Measurements from ENCODE around the gene PLCB1. TPM values are rescaled to one million over a fixed set of nuclear protein-coding genes. Genes with fewer than 3 reads are reported as not detected.

Gene PLCB1
- total and polyA plus RNA-seq, 10 of the 15 experiments (the other 5 are each of a cell fraction or from before 2014, with no cell fraction given) = 0.05 to 5.3 (median 0.17) TPM; not detected in 1

- TF ChIP-seq TCF7 (IDR thresholded peaks at IDR 0.05; ENCODE audit: borderline replicate concordance) = no peak
- no peak for TF ChIP-seq GABPA (IDR thresholded peaks at IDR 0.05; ENCODE audit: low read depth)
- TF ChIP-seq ZNF207 (IDR thresholded peaks at IDR 0.05; ENCODE audit: borderline replicate concordance) = no peak
- no peak for TF ChIP-seq POLR2AphosphoS5 (IDR thresholded peaks at IDR 0.05; ENCODE audit: low read length)
These were observed 543.8 kb downstream of the PLCB1 start (continued) for GRCh38 chr20:8675896-8676295.

GRCh38 chr20:8678098-8678776, 546.2 kb downstream of the PLCB1 start:
- BruUV-seq (replicated peaks) = no TSS peak
- in situ Hi-C loops (cut with MboI) = no loop called here
- no peak overlapping the region for H3K4me2 ChIP-seq (ENCODE audit: control insufficient read depth, insufficient read depth)
- ChIA-PET CTCF (interaction anchor here (1.0 to 1.4 kb wide), 2 partner anchors 23 to 44 kb away, joined by 3 read pairs; no protein-coding TSS in a partner anchor), SMC1A (ENCODE audit: uncharacterized antibody, unreplicated experiment) (no interaction called here), POLR2A (no interaction called here), RAD21 (ENCODE audit: unreplicated experiment) (no interaction called here)
- 12% methylated on average over 5 of the region's 5 CpGs for WGBS (ENCODE audit: insufficient coverage, insufficient replicate concordance, low lambda C conversion rate, missing lambda C conversion rate)
- H2AFZ ChIP-seq (ENCODE audit: control insufficient read depth, low read depth, low read length) = no peak overlapping the region
- no peaks in the 10 kb centered on the region for H3K36me3 ChIP-seq (ENCODE audit: control insufficient read depth in 2 of 2, insufficient read depth in 2 of 2, low read length in 1 of 2)
- no peaks in the 10 kb centered on the region for H3K27me3 ChIP-seq (replicated peaks in 1 of 2; ENCODE audit: control insufficient read depth in 2 of 2, insufficient read depth in 2 of 2, low read length in 1 of 2)
- H4K20me1 ChIP-seq (ENCODE audit: control insufficient read depth, insufficient read depth) = no peaks in the 10 kb centered on the region
- DNase-seq (ENCODE audit: low read depth, low spot score) (no peak), ATAC-seq (no peak), FAIRE-seq (no peak)
- intact Hi-C loops (cut with micrococcal nuclease; ENCODE audit: unreplicated experiment) = no loop called here
- no peaks in the 10 kb centered on the region for H3K9me3 ChIP-seq (replicated peaks; ENCODE audit: control insufficient read depth, insufficient read depth, low read length)
- no peak overlapping the region for H3K4me3 ChIP-seq
- no peaks in the 10 kb centered on the region for H3K79me2 ChIP-seq (ENCODE audit: control insufficient read depth, insufficient read depth, low read length)
- H3K9ac ChIP-seq (ENCODE audit: control insufficient read depth, insufficient read depth, low read length) = no peak overlapping the region
- no peaks in the 10 kb centered on the region for H3K4me1 ChIP-seq (ENCODE audit: control insufficient read depth, insufficient read depth, low read length)
- no peak overlapping the region for H3K27ac ChIP-seq (ENCODE audit: control insufficient read depth, insufficient read depth)
- no peak for TF ChIP-seq ELK1 (IDR thresholded peaks at IDR 0.05; ENCODE audit: low read depth, low read length)
- TF ChIP-seq PAX5 (IDR thresholded peaks at IDR 0.05; ENCODE audit: borderline replicate concordance, low read depth, low read length) = no peak
- no peak for TF ChIP-seq EGR1 (IDR thresholded peaks at IDR 0.05; ENCODE audit: borderline replicate concordance in 1 of 2, low read depth in 2 of 2, low read length in 2 of 2)
- TF ChIP-seq SIN3A (IDR thresholded peaks at IDR 0.05; ENCODE audit: low read depth, low read length) = no peak
- no peak for TF ChIP-seq MAX (IDR thresholded peaks at IDR 0.05; ENCODE audit: low read depth, low read length)
- TF ChIP-seq RB1 (IDR thresholded peaks at IDR 0.05; ENCODE audit: borderline replicate concordance) = no peak
- TF ChIP-seq MTA3 (IDR thresholded peaks at IDR 0.05; ENCODE audit: borderline replicate concordance, low read length) = no peak
- TF ChIP-seq EED (IDR thresholded peaks at IDR 0.05; ENCODE audit: low read depth) = no peak
- no peak for TF ChIP-seq SRF (IDR thresholded peaks at IDR 0.05; ENCODE audit: low read depth in 2 of 2, low read length in 2 of 2)
- no peak for TF ChIP-seq SUZ12 (IDR thresholded peaks at IDR 0.05; ENCODE audit: unreplicated experiment)
- no peak for TF ChIP-seq USF1 (IDR thresholded peaks at IDR 0.05; ENCODE audit: borderline replicate concordance, extremely low read length, insufficient read depth, low read depth, low read length)
- no peak for TF ChIP-seq MEF2A (IDR thresholded peaks at IDR 0.05; ENCODE audit: insufficient read depth, low read depth, low read length)
- no peak for TF ChIP-seq TCF12 (IDR thresholded peaks at IDR 0.05; ENCODE audit: low read depth, low read length)
- no peak for TF ChIP-seq NR2F1 (conservative IDR thresholded peaks at IDR 0.05)
- no peak for TF ChIP-seq LARP7 (IDR thresholded peaks at IDR 0.05)
- no peak for TF ChIP-seq FOXK2 (IDR thresholded peaks at IDR 0.05)
